GM13976 (cell line): ENCODE results near the gene EDARADD.
A peak's percentile ranks its signal among the peaks of the same experiment; 100 is the strongest.

Source experiments
- DNase-seq: peaks from one replicate; pipeline ENCODE4 v3.0.0; 2012; ENCODE audit warnings: low spot score
- CTCF ChIP-seq: IDR thresholded peaks from 2 replicates; pipeline ENCODE4 v1.5.1; 2012; ENCODE audit warnings: borderline replicate concordance, mild to moderate bottlenecking; ENCODE audit not compliant: insufficient read depth; ENCODE audit errors: extremely low read depth, missing control alignments, control extremely low read depth
- in situ Hi-C: fragments of 300-500 bp; cut with MboI; formaldehyde crosslinking; loops from one replicate; pipeline ENCODE4 v1.12.0; 2022; ENCODE audit warnings: low sequenced_read_pairs, mixed read lengths, inconsistent platforms; ENCODE audit not compliant: unreplicated experiment

The EDARADD gene

DNA sequence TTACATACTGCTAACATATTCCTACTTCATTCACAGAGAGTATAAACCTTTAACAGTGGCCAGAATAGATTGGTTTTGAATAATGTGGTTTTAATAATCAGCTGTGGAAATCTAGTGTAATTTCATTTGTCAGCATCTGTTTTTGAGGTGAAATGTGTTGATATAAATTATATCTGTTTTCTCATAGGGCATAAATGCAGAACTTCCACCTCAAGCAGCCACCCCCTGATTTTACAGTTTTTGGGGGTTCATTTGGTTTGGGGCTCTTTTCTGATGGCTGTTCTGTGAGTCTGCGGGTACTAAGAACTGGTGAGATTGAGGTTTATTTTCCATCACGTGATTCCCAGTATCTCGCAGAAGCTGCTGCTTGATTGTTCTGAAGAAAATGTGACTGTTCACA, 23.2 kb downstream of the EDARADD start:
- in situ Hi-C loops = no loop called here
- TF ChIP-seq CTCF = no peak
- DNase-seq = no peak

DNA sequence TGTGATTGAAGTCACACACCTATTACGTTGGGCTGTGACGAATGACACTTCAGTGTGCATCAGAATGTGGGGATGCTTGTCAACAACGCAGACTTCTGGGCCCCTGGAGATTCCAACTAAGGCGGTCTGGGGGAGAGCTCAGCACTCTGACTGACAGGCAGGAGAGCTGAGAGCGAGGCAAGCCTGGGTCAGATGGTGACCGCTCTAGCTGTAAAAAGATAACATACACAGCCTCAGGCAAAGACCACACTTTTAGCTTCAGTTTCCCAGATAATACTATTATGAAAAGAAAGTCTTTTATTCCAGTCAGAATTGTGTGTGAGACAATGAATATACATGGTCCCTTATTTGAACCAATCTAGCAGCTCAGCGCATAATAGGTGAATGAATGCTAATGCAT, 25.4 kb downstream of the EDARADD start:
- TF ChIP-seq CTCF = no peak
- in situ Hi-C loops = no loop called here
- no peak for DNase-seq

DNA sequence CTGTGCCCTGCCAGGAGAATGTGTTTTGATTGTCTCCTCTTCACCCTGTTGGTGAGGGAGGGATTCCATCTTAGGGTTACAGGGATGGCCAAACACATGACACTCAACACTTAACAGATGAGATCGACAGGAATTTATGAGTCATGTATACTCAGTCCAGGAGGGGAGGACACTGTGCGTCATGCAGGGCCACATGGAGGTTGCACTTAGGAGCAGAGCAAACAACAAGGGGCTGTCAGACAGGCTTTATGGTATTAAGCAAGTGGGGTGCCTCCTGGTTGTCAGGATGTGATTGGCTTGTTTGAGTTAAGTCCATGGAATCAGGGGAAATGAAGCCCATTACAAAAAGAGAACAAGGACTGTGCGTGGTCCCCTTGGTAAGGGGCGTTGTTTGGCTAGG, 26.9 kb downstream of the EDARADD start:
- in situ Hi-C loops = no loop called here
- no peak for DNase-seq
- no peak for TF ChIP-seq CTCF

DNA sequence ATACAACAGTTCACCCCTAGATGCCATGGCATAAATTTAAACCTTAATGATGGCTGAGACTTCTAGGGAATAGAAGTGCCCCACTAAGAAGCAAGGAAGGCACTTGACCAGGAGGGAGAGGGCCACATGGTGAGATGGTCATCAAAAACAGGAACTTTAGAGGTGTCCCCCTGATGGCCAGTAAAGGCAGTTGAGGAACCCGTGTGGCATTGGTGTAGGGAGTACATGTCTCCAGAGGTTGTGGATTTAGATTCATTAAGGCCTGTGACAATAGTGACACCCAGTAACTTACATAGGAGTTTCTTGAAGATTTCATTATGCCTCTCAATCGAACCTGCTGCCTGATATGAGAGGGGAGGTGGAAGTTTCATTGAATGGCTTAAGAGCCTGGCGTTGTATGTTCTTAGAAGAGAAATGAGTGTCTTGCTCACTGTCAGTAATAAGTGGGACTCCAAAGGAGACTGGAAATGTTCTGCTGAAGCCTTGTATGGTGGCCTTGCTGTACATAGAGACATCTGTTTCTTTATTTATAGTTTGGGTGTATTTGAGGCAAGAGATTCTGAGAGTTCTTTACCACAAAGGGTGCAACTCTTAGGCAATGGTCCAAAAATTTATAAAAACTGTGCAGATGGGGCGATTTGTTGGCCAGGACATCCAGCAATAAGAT, 27.9 kb downstream of the EDARADD start:
- in situ Hi-C loops = no loop called here
- DNase-seq = no peak
- TF ChIP-seq CTCF = no peak

- no peak for DNase-seq
- in situ Hi-C loops = no loop called here
- TF ChIP-seq CTCF = no peak
Measured at GRCh38 chr1:236422517-236422876, 28.4 kb downstream of the EDARADD start.

GRCh38 chr1:236425031-236425663, 31.1 kb downstream of the EDARADD start:
- peak; percentile 43 for TF ChIP-seq CTCF
- in situ Hi-C loops = no loop called here
- DNase-seq = peak; percentile 86
